HepG2 (cell line): ENCODE data around the gene AGRN. TPM values are rescaled to one million over a fixed set of nuclear protein-coding genes. Genes with fewer than 3 reads are reported as not detected.

Source experiments
- BCL6 ChIP-seq: IDR thresholded peaks from 2 replicates; pipeline ENCODE4 v1.6.1; 2016; ENCODE audit warnings: missing genetic modification reagents, missing compliant biosample characterization
- ELF3 ChIP-seq: IDR thresholded peaks from 2 replicates; pipeline ENCODE4 v1.6.1; 2016; ENCODE audit warnings: missing genetic modification reagents, missing compliant biosample characterization
- FOXC1 ChIP-seq: sonication (generic); formaldehyde crosslinking; IDR thresholded peaks from 2 replicates; pipeline ENCODE4 v1.8.0; 2022; ENCODE audit warnings: mild to moderate bottlenecking, missing genetic modification reagents, borderline replicate concordance
- GLMP ChIP-seq: sonication (generic); formaldehyde crosslinking; IDR thresholded peaks from 2 replicates; pipeline ENCODE4 v1.9.0; 2021; ENCODE audit warnings: missing genetic modification reagents, mild to moderate bottlenecking, borderline replicate concordance
- NCOR1 ChIP-seq: fragments of 200-600 bp; sonication (generic); IDR thresholded peaks from 2 replicates; pipeline ENCODE4 v1.7.0; 2017; ENCODE audit warnings: antibody characterized with exemption, low read length, borderline replicate concordance
- ONECUT2 ChIP-seq: sonication (generic); formaldehyde crosslinking; IDR thresholded peaks from 2 replicates; pipeline ENCODE4 v1.4.0; 2020; ENCODE audit warnings: missing genetic modification reagents
- PHF8 ChIP-seq: sonication (generic); formaldehyde crosslinking; IDR thresholded peaks from 2 replicates; pipeline ENCODE4 v1.5.0; 2020; ENCODE audit warnings: missing genetic modification reagents
- POLR2G ChIP-seq: fragments of 200-400 bp; formaldehyde crosslinking; IDR thresholded peaks from 2 replicates; pipeline ENCODE4 v1.6.1; 2018; ENCODE audit warnings: mild to moderate bottlenecking, low read depth, low read length, moderate library complexity
- RAD51 ChIP-seq: fragments of 450-650 bp; IDR thresholded peaks from 2 replicates; pipeline ENCODE4 v1.6.1; 2016; ENCODE audit warnings: borderline replicate concordance
- RARG ChIP-seq: sonication (generic); formaldehyde crosslinking; IDR thresholded peaks from 2 replicates; pipeline ENCODE4 v1.4.0; 2020; ENCODE audit warnings: low read depth, mild to moderate bottlenecking, missing genetic modification reagents
- SPEN ChIP-seq: sonication (generic); formaldehyde crosslinking; IDR thresholded peaks from 2 replicates; pipeline ENCODE4 v1.5.1; 2020; ENCODE audit warnings: low read depth, mild to moderate bottlenecking, missing genetic modification reagents
- SRY ChIP-seq: sonication (generic); formaldehyde crosslinking; IDR thresholded peaks from 2 replicates; pipeline ENCODE4 v1.8.0; 2022; ENCODE audit warnings: mild to moderate bottlenecking, missing genetic modification reagents
- TBX2 ChIP-seq: sonication (generic); formaldehyde crosslinking; IDR thresholded peaks from 2 replicates; pipeline ENCODE4 v1.5.0; 2020; ENCODE audit warnings: missing genetic modification reagents, mild to moderate bottlenecking, borderline replicate concordance
- ZBTB21 ChIP-seq: sonication (generic); formaldehyde crosslinking; IDR thresholded peaks from 2 replicates; pipeline ENCODE4 v1.4.0; 2020; ENCODE audit warnings: missing genetic modification reagents
- ZBTB3 ChIP-seq: sonication (generic); formaldehyde crosslinking; IDR thresholded peaks from 2 replicates; pipeline ENCODE4 v1.4.0; 2020; ENCODE audit warnings: low read depth, mild to moderate bottlenecking, moderate library complexity, missing genetic modification reagents, borderline replicate concordance
- ZNF235 ChIP-seq: sonication (generic); formaldehyde crosslinking; IDR thresholded peaks from 2 replicates; pipeline ENCODE4 v1.8.1; 2023; ENCODE audit warnings: mild to moderate bottlenecking, missing genetic modification reagents, borderline replicate concordance
- ZNF484 ChIP-seq: sonication (generic); formaldehyde crosslinking; IDR thresholded peaks from 2 replicates; pipeline ENCODE4 v1.5.1; 2020; ENCODE audit warnings: mild to moderate bottlenecking, low read depth, missing genetic modification reagents, borderline replicate concordance
- ZNF552 ChIP-seq: sonication (generic); formaldehyde crosslinking; IDR thresholded peaks from 2 replicates; pipeline ENCODE4 v1.9.0; 2022; ENCODE audit warnings: missing genetic modification reagents, mild to moderate bottlenecking, borderline replicate concordance
- ZNF674 ChIP-seq: sonication (generic); formaldehyde crosslinking; IDR thresholded peaks from 2 replicates; pipeline ENCODE4 v1.5.0; 2020; ENCODE audit warnings: low read depth, mild to moderate bottlenecking, missing genetic modification reagents
- ZNF7 ChIP-seq: IDR thresholded peaks from 2 replicates; pipeline ENCODE4 v1.6.1; 2016; ENCODE audit warnings: missing biosample characterization, missing genetic modification reagents
- ZNF761 ChIP-seq: sonication (generic); formaldehyde crosslinking; conservative IDR thresholded peaks from 2 replicates; pipeline ENCODE4 v1.4.0; 2020; ENCODE audit warnings: mild to moderate bottlenecking, missing genetic modification reagents
- ZNF792 ChIP-seq: IDR thresholded peaks from 2 replicates; pipeline ENCODE4 v1.6.1; 2016
- ZNF839 ChIP-seq: sonication (generic); formaldehyde crosslinking; IDR thresholded peaks from 2 replicates; pipeline ENCODE4 v1.4.0; 2020; ENCODE audit warnings: missing genetic modification reagents, mild to moderate bottlenecking, borderline replicate concordance
- ZSCAN31 ChIP-seq: sonication (generic); formaldehyde crosslinking; IDR thresholded peaks from 2 replicates; pipeline ENCODE4 v1.5.0; 2020; ENCODE audit warnings: low read depth, mild to moderate bottlenecking, missing genetic modification reagents
- ZUFSP ChIP-seq: sonication (generic); formaldehyde crosslinking; IDR thresholded peaks from 2 replicates; pipeline ENCODE4 v1.9.0; 2021; ENCODE audit warnings: missing genetic modification reagents, mild to moderate bottlenecking, borderline replicate concordance
- polyA plus RNA-seq, 8 experiments: library from polyadenylated mRNA; depleted of rRNA in 3 of 8; stranded (reverse) in 7 of 8; unstranded in 1 of 8; fragments of >200 nt; fragmentation: Illumina TruSeq in 4 of 8; extraction: Trizol in 4 of 8; gene quantifications; 2 replicates each; pipeline versions ENCODE4 v1.2.1 to v1.2.3, GENCODE V29; 2011 to 2016; ENCODE audit warnings: low read depth in 4 of 8, missing spikeins in 1 of 8, mixed read lengths in 1 of 8; ENCODE audit not compliant: insufficient read depth in 1 of 8
- total RNA-seq, 5 experiments: library from RNA; depleted of rRNA; stranded (reverse); fragments of >200 nt; fragmentation: Illumina TruSeq; extraction: Trizol; gene quantifications; 2 replicates each; pipeline ENCODE4 v1.2.3, GENCODE V29; 2016; ENCODE audit warnings: low read depth in 1 of 5
- TF ChIP-seq, protein P1 (sequence below): sonication (generic); formaldehyde crosslinking; conservative IDR thresholded peaks from 2 replicates; pipeline ENCODE4 v1.4.0; 2020; ENCODE audit warnings: missing genetic modification reagents
- TF ChIP-seq, protein P2 (sequence below): sonication (generic); formaldehyde crosslinking; IDR thresholded peaks from 2 replicates; pipeline ENCODE4 v1.4.0; 2020; ENCODE audit warnings: mild to moderate bottlenecking, missing genetic modification reagents

AGRN gene
- total and polyA plus RNA-seq, 2 of the 13 experiments (the other 11 are each of a cell fraction or from before 2014, with no cell fraction given): 29.8 to 65.2 TPM

DNA sequence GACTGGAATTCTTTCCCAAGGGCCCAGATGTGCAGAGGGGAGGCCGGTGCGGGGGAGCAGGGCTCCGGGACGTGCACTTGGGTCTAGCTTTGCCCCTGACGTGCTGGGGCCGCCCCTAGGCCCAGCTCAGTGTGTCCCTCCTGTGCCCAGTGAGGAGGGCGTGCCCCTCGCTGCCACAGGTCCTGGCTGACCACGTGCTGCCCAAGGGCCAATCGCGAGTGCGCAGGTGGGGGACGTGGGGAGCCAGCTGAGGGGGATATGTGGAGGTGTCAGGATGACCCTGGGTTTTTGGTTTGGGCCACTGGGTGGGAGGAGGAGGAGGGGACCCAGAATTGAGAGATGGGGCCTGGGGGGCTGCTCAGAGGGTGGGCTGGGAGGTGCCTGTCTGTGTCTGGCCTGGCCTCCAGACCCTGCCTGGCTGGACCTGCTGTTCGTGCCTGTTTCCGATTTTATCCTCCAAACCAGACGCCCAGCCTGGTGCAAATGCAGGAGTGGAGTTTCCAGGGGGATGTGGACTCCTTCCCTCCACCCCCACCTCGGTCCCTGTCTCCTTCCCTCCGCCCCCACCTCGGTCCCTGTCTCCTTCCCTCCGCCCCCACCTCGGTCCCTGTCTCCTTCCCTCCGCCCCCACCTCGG lies 60.3 kb downstream of the AGRN start (continued):
- TF ChIP-seq, protein P1, sequence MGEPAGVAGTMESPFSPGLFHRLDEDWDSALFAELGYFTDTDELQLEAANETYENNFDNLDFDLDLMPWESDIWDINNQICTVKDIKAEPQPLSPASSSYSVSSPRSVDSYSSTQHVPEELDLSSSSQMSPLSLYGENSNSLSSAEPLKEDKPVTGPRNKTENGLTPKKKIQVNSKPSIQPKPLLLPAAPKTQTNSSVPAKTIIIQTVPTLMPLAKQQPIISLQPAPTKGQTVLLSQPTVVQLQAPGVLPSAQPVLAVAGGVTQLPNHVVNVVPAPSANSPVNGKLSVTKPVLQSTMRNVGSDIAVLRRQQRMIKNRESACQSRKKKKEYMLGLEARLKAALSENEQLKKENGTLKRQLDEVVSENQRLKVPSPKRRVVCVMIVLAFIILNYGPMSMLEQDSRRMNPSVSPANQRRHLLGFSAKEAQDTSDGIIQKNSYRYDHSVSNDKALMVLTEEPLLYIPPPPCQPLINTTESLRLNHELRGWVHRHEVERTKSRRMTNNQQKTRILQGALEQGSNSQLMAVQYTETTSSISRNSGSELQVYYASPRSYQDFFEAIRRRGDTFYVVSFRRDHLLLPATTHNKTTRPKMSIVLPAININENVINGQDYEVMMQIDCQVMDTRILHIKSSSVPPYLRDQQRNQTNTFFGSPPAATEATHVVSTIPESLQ (CRISPR knock-in tag): no peak
- TF ChIP-seq RAD51 (peak; percentile 67), SPEN (0 out of 2 replicates have a peak, but pooled peaks have one; percentile 5), ZNF674 (no peak), POLR2G (peak; percentile 54; the same call in 1 of the 2 replicates), ZNF792 (CRISPR knock-in tag) (no peak), ZNF761 (CRISPR knock-in tag) (no peak), PHF8 (CRISPR knock-in tag) (0 out of 2 replicates have a peak, but pooled peaks have one; percentile 16), SRY (no peak), ZBTB3 (CRISPR knock-in tag) (no peak), RARG (CRISPR knock-in tag) (no peak), ZNF839 (CRISPR knock-in tag) (no peak), FOXC1 (CRISPR knock-in tag) (0 out of 2 replicates have a peak, but pooled peaks have one; percentile 1), ZNF7 (CRISPR knock-in tag) (peak; percentile 46), GLMP (CRISPR knock-in tag) (no peak), ZSCAN31 (CRISPR knock-in tag) (no peak), ZNF552 (CRISPR knock-in tag) (no peak), ZNF235 (CRISPR knock-in tag) (no peak), ZUFSP (CRISPR knock-in tag) (no peak), TBX2 (no peak; the same call in 1 of the 2 replicates), ELF3 (CRISPR knock-in tag) (no peak), NCOR1 (no peak), ZBTB21 (CRISPR knock-in tag) (no peak), BCL6 (no peak; the same call in 1 of the 2 replicates), ZNF484 (CRISPR knock-in tag) (no peak), ONECUT2 (CRISPR knock-in tag) (no peak)
- TF ChIP-seq, protein P2, sequence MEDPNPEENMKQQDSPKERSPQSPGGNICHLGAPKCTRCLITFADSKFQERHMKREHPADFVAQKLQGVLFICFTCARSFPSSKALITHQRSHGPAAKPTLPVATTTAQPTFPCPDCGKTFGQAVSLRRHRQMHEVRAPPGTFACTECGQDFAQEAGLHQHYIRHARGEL (CRISPR knock-in tag): 0 out of 2 replicates have a peak, but pooled peaks have one; percentile 24
